MCF 10A (cell line): Measurements from ENCODE around the gene ATF2. TPM values are rescaled to one million over a fixed set of nuclear protein-coding genes. Genes with fewer than 3 reads are reported as not detected.

Experiments
- BruUV-seq: library from RNA; stranded (reverse); fragments of 400-500 nt; replicated peaks from 2 replicates; lab custom pipeline; 2021; lab: Mats Ljungman, UMichigan
- CTCF ChIA-PET: fragments of 300-600 bp; sonication (Branson Sonifier 250); formaldehyde crosslinking; extraction: SDS; loops from one replicate; lab custom pipeline; 2021; ENCODE audit warnings: antibody characterized with exemption, inconsistent platforms; lab: Yijun Ruan, JAX
- POLR2A ChIA-PET: fragments of 300-600, 350-650 bp; sonication (Branson Sonifier 250); formaldehyde crosslinking; extraction: SDS; loops from one replicate; lab custom pipeline; 2020; ENCODE audit warnings: antibody characterized with exemption, inconsistent platforms; lab: Yijun Ruan, JAX
- DNase-seq: peaks from one replicate; pipeline ENCODE4 v3.0.0-alpha.2; 2018; ENCODE audit not compliant: unreplicated experiment
- H3K27ac Mint-ChIP-seq: one replicate; pipeline ENCODE4 v1.8.0; 2022; ENCODE audit warnings: mild to moderate bottlenecking, low read depth, mixed read lengths; ENCODE audit not compliant: unreplicated experiment
- H3K27me3 Mint-ChIP-seq: one replicate; pipeline ENCODE4 v1.8.0; 2022; ENCODE audit warnings: mixed read lengths; ENCODE audit not compliant: insufficient read depth, unreplicated experiment
- H3K36me3 Mint-ChIP-seq: one replicate; pipeline ENCODE4 v1.8.0; 2022; ENCODE audit warnings: mild to moderate bottlenecking, moderate library complexity, mixed read lengths; ENCODE audit not compliant: insufficient read depth, unreplicated experiment
- H3K4me1 Mint-ChIP-seq: one replicate; pipeline ENCODE4 v1.8.0; 2022; ENCODE audit warnings: mixed read lengths; ENCODE audit not compliant: insufficient read depth, unreplicated experiment
- H3K4me3 Mint-ChIP-seq: one replicate; pipeline ENCODE4 v1.8.0; 2022; ENCODE audit warnings: mild to moderate bottlenecking, moderate library complexity, mixed read lengths; ENCODE audit not compliant: unreplicated experiment
- H3K9me3 Mint-ChIP-seq: one replicate; pipeline ENCODE4 v1.8.0; 2022; ENCODE audit warnings: mixed read lengths; ENCODE audit not compliant: unreplicated experiment
- CTCF ChIP-seq: fragments of 200-600 bp; IDR thresholded peaks from one replicate; pipeline ENCODE4 v1.8.0; 2022; ENCODE audit warnings: antibody characterized with exemption, mild to moderate bottlenecking; ENCODE audit not compliant: unreplicated experiment
- intact Hi-C: fragments of 100-400 bp; cut with micrococcal nuclease; formaldehyde crosslinking; loops from 2 replicates; pipeline ENCODE4 v1.14.1; 2022
- total RNA-seq: library from RNA; stranded (reverse); gene quantifications from 2 replicates; pipeline ENCODE4 v1.2.3, GENCODE V29; 2022

The ATF2 gene
- total RNA-seq, 1 experiment from 2014 or later = 63.9 TPM

GRCh38 chr2:175187378-175187777 is 19.4 kb upstream of the ATF2 start:
- no TSS peak for BruUV-seq

GRCh38 chr2:175183674-175184073 is 15.7 kb upstream of the ATF2 start:
- TF ChIP-seq CTCF = no peak
- Mint-ChIP-seq H3K27ac (no peak overlapping the region), H3K36me3 (peaks cover 25% of the 10 kb centered on the region), H3K4me3 (no peak overlapping the region), H3K27me3 (no peaks in the 10 kb centered on the region), H3K9me3 (no peaks in the 10 kb centered on the region), H3K4me1 (peaks cover 14% of the 10 kb centered on the region)
- intact Hi-C loops = loop anchor here (5.0 kb wide), 1 partner anchor 146 kb away; no protein-coding TSS in a partner anchor
- no TSS peak for BruUV-seq
- no peak for DNase-seq
- ChIA-PET CTCF (interaction anchor here (1.3 to 2.1 kb wide), 2 partner anchors 21 to 68 kb away, joined by 3 to 11 read pairs; no protein-coding TSS in a partner anchor), POLR2A (no interaction called here)

More at GRCh38 chr2:175187378-175187777, 19.4 kb upstream of the ATF2 start:
- H3K4me3 Mint-ChIP-seq = no peak overlapping the region
- H3K4me1 Mint-ChIP-seq = no peaks in the 10 kb centered on the region
- no peaks in the 10 kb centered on the region for H3K36me3 Mint-ChIP-seq
- TF ChIP-seq CTCF = peak; percentile 38
- no peaks in the 10 kb centered on the region for H3K27me3 Mint-ChIP-seq
- ChIA-PET POLR2A (interaction anchor here (1.4 kb wide), 1 partner anchor 21 kb away, joined by 6 read pairs; no protein-coding TSS in a partner anchor), CTCF (interaction anchor here (0.6 to 1.3 kb wide), 4 partner anchors 16 to 149 kb away, joined by 3 to 5 read pairs (median 3); no protein-coding TSS in a partner anchor)
- intact Hi-C loops = no loop called here
- no peak overlapping the region for H3K27ac Mint-ChIP-seq
- peak; percentile 36 for DNase-seq
- H3K9me3 Mint-ChIP-seq = no peaks in the 10 kb centered on the region

DNA sequence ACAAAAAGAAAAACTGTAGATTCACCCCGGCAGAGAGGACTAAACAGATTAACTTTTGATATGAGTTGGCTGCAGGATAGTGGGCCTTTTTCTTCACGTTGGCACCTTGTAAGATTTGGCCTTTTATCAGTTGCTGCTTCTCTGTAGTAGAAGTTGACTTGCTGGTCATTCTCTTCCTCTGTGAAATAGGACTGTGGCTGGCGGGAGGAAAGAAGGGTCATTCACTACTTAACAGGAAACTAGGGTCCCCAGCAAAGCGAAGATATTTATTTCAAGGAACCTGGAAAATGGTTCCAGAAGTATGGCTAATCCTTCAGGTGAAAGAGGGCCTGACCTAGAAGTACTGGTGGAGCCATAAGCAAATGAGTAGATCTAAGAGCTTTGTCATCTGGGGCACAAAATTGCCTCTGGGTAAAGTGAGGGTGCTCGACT is 13.9 kb upstream of the ATF2 start:
- DNase-seq = no peak
- Mint-ChIP-seq H3K9me3 (no peaks in the 10 kb centered on the region), H3K27ac (peak overlapping the region; percentile 96), H3K36me3 (peaks cover 43% of the 10 kb centered on the region), H3K4me1 (peaks cover 14% of the 10 kb centered on the region), H3K27me3 (no peaks in the 10 kb centered on the region), H3K4me3 (peak overlapping the region; percentile 93)
- TF ChIP-seq CTCF = no peak
- TSS peak; percentile 80 for BruUV-seq
- intact Hi-C loops = loop anchor here (2.0 to 5.0 kb wide), 2 partner anchors 71 to 145 kb away; no protein-coding TSS in a partner anchor
- ChIA-PET CTCF (interaction anchor here (1.2 kb wide), 1 partner anchor 22 kb away, joined by 3 read pairs; no protein-coding TSS in a partner anchor), POLR2A (interaction anchor here (0.6 to 7.0 kb wide), 11 partner anchors 10 to 820 kb away, joined by 3 to 99 read pairs (median 6); partner anchors contain the start of genes ATF2 and LNPK)

DNA sequence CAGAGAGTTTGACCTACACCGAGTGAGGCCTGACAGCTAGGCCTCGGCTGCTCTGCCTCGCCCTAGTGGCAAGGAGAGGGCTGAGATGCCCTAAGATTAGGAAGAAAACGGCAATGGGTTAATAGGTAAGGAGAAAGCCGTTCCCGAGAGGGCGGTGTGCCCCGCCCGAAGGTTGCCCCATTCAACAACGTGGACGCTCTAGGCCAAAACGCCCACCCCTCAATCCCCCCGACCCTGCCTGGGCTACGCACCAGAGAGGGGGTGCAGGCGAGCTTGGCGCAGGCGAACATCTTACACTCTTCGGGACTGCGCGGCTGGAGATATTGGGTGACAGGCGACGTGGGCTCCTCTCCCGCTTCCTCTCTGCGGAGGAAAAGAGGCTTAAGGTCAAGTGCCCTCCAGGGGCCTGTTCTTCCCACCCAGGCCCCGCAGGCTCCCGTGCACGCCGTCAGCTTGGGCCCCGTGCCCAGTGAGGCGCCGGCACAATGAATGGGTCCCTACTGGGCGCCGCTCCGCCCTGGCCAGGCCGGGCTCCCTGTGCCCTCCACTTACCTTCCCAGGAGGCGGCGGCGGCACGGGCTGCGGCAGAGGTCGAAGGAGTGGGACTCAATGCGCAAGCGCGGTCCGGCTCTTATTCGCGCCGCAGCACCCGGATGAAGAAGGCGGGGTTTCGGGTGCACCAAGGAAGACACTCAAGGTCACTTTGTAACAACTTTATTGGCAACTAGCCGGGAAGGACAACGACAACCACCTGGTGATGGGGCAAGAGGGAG is 13.3 kb upstream of the ATF2 start, which contains the start of gene ATP5MC3:
ATP5MC3 (minus strand) TSS at position 607 of the 773 bp plus-strand sequence; CDS start at position 290, 317 bp downstream.
- peak; percentile 18 for TF ChIP-seq CTCF
- H3K9me3 Mint-ChIP-seq = no peaks in the 10 kb centered on the region
- intact Hi-C loops = loop anchor here (2.0 to 5.0 kb wide), 2 partner anchors 70 to 144 kb away; no protein-coding TSS in a partner anchor
- H3K4me3 Mint-ChIP-seq = peak within 1 kb of the TSS; percentile 93
- ChIA-PET POLR2A (interaction anchor here (0.9 to 7.0 kb wide), 12 partner anchors 9 to 821 kb away, joined by 3 to 99 read pairs (median 6); partner anchors contain the start of genes ATF2, CHN1 and LNPK), CTCF (no interaction called here)
- TSS peak; percentile 40 for BruUV-seq
- H3K4me1 Mint-ChIP-seq = peaks cover 19% of the 10 kb centered on the region
- no peaks in the 10 kb centered on the region for H3K27me3 Mint-ChIP-seq
- peaks cover 49% of the 10 kb centered on the region for H3K36me3 Mint-ChIP-seq
- DNase-seq = peak; percentile 97
- H3K27ac Mint-ChIP-seq = peak within 1 kb of the TSS; percentile 96
